ENCODE measurements around the gene ZFAND4.

The ZFAND4 gene

GRCh38 chr10:45592432-45592831, 80.1 kb downstream of the ZFAND4 start:
- TF ChIP-seq, protein P1, sequence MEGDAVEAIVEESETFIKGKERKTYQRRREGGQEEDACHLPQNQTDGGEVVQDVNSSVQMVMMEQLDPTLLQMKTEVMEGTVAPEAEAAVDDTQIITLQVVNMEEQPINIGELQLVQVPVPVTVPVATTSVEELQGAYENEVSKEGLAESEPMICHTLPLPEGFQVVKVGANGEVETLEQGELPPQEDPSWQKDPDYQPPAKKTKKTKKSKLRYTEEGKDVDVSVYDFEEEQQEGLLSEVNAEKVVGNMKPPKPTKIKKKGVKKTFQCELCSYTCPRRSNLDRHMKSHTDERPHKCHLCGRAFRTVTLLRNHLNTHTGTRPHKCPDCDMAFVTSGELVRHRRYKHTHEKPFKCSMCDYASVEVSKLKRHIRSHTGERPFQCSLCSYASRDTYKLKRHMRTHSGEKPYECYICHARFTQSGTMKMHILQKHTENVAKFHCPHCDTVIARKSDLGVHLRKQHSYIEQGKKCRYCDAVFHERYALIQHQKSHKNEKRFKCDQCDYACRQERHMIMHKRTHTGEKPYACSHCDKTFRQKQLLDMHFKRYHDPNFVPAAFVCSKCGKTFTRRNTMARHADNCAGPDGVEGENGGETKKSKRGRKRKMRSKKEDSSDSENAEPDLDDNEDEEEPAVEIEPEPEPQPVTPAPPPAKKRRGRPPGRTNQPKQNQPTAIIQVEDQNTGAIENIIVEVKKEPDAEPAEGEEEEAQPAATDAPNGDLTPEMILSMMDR (IDR thresholded peaks at IDR 0.05) = no peak

DNA sequence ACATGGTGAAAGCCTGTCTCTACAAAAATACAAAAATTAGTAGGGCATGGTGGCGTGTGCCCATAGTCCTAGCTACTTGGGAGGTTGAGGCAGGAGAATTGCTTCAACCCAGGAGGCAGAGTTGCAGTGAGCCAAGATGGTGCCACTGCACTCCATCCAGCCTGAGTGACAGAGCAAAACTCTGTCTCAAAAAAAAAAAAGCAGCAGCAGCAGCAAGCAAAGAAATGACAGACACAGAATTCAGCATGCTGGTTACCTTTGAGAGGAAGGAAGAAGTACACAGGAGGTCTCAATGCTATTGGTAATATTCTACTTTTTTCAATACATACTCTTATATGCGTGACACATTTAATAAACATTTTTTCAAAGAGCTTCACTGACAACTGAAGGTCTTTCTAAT, 81.3 kb downstream of the ZFAND4 start:
- TF ChIP-seq, protein P1 (IDR thresholded peaks at IDR 0.05) = no peak

DNA sequence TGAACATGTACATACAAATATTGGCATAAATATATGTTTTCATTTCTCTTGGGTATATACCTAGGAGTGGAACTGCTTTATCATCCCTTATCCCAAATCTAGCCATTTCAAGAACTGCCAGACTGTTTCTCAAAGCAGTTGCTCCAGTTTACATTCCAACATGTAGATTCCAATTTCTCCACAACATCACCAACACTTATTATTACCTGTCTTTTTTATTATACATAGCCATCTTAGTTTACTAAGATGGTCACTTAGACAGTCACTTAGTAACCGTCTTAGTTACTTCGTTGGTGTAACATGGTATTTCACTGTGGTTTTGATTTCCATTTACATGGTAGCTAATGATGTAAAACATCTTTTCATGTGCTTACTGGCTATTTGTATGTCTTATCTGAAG, 82.7 kb downstream of the ZFAND4 start:
- TF ChIP-seq, protein P1 (IDR thresholded peaks at IDR 0.05) = no peak

- TF ChIP-seq, protein P1 (IDR thresholded peaks at IDR 0.05) = no peak
Observed at GRCh38 chr10:45589009-45589408, 83.6 kb downstream of the ZFAND4 start.

DNA sequence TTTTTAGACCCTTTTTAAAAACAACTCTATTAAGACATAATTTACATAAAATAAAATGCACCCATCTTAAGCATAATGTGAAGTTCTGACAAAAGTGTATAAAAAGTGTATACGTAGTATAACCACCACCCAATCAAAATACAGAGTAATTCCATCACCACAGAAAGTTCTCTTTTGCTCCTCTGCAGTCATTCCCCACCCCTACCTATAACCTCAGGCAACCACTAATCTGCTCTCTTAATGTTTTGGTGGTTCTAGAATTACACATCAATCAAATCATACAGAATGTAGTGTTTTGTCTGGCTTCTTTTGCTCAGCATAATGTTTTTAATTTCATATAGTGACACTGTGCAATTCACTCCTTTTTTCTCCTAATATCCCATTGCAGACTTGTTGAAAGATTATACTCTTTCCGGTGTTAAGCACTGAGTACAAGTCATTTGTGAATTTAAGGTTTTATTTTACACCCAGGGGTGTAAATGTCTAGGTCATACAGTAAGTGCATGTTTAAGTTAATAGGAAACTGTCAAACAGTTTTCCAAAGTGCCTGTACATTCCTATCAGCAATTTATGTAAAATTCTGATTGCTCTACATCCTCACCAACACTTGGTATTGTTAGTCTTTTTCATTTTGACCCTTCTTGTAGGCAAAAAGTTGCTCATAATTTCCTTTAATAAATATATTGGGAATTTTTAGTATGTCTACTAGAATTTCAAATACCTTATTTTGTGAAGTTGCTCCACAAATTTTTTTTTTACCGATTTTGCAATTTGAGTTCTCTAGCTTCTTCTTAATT, 86.3 kb downstream of the ZFAND4 start:
- TF ChIP-seq, protein P1 (IDR thresholded peaks at IDR 0.05) = no peak

DNA sequence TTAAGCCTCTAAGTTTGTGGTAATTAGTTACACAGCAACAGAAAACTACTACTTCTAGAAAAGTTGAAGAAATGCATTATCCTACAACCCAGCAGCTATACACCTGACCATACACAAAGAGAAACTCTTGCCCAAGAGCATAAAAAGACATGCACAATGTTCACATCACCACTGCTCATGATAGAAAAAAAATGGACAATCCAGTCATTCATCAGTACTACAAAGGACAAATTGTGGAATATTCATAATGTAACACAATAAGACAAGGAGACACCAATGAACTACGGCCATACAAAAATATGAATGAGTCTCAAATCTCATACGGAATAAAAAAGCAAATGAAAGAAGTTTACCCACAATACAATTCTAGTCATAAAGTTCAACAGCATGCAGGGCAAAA, 87.4 kb downstream of the ZFAND4 start:
- TF ChIP-seq, protein P1 (IDR thresholded peaks at IDR 0.05) = no peak

DNA sequence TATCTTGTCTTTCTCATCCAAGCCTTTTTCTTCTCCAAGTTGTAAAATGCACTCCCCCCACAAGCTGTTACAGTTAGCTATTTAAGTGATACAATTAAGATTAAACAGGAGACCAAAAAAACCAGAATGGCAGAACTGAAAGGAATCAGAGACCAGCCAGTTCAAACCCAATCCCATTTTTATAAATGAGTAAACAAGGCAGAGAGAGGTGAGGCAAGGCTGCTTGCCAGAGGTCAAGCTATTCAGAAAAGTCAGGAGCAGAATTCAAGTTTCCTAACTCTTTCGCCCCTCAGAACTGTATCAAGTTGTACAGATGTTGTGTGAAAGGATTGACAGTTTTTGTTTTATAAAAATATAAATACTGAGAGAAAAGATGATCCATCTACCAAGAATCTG, 90.2 kb downstream of the ZFAND4 start:
- TF ChIP-seq, protein P1 (IDR thresholded peaks at IDR 0.05) = no peak
